ENCODE results near the gene EPHB1. TPM values are rescaled to one million over a fixed set of nuclear protein-coding genes. Genes with fewer than 3 reads are reported as not detected.

The EPHB1 gene
- polyA plus RNA-seq, 1 experiment: 0.50 TPM

DNA sequence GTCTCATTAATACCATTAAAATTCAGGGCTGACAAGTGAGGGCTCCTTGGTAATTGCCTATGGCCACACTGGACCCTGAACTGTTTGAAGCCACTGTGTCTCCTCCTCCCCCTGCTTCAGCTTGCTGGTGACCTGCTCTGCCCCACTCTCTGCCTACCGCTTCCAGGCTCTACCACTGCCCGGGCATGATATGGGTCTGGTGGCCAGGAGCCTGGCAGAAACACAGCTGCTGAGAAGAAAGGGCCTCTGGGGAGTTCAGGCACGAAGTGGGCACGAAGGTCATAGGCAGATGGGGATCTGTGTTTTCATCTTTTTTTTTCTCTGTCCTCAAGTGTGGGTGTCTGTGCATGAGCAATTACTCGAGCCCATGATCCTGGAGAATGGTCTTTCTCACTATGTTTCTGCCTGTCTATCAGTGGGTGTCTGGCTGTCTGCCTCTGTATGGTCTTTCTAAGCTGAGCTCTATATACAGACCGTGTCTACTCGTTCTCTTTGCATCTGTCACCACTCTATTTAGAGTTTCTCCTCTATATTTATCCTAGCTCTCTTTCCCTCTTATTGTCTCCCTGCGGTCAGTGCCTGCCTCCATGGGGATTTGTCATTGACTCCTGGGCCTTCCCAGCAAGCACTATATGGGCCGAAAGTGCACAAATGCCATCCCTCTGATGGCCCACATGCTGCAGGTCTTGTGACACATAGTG lies 42.1 kb upstream of the EPHB1 start:
- H3K4me3 ChIP-seq (ENCODE audit: low read depth, low read length): no peak overlapping the region
- TF ChIP-seq, protein P1, sequence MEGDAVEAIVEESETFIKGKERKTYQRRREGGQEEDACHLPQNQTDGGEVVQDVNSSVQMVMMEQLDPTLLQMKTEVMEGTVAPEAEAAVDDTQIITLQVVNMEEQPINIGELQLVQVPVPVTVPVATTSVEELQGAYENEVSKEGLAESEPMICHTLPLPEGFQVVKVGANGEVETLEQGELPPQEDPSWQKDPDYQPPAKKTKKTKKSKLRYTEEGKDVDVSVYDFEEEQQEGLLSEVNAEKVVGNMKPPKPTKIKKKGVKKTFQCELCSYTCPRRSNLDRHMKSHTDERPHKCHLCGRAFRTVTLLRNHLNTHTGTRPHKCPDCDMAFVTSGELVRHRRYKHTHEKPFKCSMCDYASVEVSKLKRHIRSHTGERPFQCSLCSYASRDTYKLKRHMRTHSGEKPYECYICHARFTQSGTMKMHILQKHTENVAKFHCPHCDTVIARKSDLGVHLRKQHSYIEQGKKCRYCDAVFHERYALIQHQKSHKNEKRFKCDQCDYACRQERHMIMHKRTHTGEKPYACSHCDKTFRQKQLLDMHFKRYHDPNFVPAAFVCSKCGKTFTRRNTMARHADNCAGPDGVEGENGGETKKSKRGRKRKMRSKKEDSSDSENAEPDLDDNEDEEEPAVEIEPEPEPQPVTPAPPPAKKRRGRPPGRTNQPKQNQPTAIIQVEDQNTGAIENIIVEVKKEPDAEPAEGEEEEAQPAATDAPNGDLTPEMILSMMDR (IDR thresholded peaks at IDR 0.05; ENCODE audit: insufficient read depth, low read depth, low read length): no peak
- DNase-seq (ENCODE audit: low read depth): no peak
- ChIA-PET POLR2A (no interaction called here), CTCF (interaction anchor here (0.9 to 5.0 kb wide), 3 partner anchors 9 to 152 kb away, joined by 3 to 37 read pairs (median 12); no protein-coding TSS in a partner anchor)
- 0 out of 2 replicates have a peak, but pooled peaks cover 2% of the 10 kb centered on the region for H3K27me3 ChIP-seq (ENCODE audit: control insufficient read depth, insufficient read depth, low read length)
- no peaks in the 10 kb centered on the region for H3K36me3 ChIP-seq (ENCODE audit: control insufficient read depth, insufficient read depth, low read length)

DNA sequence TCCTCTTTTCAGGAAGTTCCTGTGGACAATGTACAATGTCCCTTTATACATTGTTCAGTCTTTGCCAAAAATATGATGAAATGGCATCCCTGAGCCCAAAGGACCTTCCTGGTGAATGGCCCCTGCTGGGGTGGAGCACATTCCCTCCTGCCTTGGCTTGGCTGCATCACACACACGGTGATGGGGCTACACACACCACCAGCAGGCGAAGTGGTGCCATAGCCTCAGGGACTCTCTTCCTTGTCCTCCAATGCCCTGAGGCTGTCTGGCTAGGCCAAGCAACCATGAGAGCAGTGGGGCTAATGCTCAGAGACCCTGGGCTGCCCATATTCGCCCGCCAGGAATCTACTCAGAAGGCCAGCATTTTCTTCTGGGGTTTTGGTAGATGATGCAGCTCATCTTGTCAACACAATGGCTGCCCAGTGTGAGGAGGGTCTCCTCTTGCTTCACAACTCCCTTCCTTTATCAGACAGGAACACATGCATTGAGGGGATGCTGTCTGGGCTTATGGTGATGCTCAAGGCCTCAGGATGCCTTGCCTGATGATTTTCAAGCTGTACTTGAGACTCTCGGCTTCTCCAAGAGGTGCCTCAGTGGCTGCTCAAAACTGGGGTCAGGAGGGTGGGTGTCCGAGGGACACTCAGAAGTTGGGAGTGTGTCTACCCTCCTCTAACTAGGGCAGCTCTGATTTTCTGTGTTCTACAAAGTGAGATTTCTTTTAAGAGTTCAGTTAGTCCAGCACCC lies 40.9 kb upstream of the EPHB1 start:
- Histone ChIP-seq H3K27me3 (ENCODE audit: control insufficient read depth, insufficient read depth, low read length) (0 out of 2 replicates have a peak, but pooled peaks cover 2% of the 10 kb centered on the region), H3K4me3 (ENCODE audit: low read depth, low read length) (no peak overlapping the region), H3K36me3 (ENCODE audit: control insufficient read depth, insufficient read depth, low read length) (no peaks in the 10 kb centered on the region)
- TF ChIP-seq, protein P1 (IDR thresholded peaks at IDR 0.05; ENCODE audit: insufficient read depth, low read depth, low read length): no peak
- no peak for DNase-seq (ENCODE audit: low read depth)
- POLR2A ChIA-PET: no interaction called here
- CTCF ChIA-PET: interaction anchor here (0.5 to 5.0 kb wide), 17 partner anchors 10 to 749 kb away, joined by 3 to 76 read pairs (median 4); partner anchors contain the start of gene KY

DNA sequence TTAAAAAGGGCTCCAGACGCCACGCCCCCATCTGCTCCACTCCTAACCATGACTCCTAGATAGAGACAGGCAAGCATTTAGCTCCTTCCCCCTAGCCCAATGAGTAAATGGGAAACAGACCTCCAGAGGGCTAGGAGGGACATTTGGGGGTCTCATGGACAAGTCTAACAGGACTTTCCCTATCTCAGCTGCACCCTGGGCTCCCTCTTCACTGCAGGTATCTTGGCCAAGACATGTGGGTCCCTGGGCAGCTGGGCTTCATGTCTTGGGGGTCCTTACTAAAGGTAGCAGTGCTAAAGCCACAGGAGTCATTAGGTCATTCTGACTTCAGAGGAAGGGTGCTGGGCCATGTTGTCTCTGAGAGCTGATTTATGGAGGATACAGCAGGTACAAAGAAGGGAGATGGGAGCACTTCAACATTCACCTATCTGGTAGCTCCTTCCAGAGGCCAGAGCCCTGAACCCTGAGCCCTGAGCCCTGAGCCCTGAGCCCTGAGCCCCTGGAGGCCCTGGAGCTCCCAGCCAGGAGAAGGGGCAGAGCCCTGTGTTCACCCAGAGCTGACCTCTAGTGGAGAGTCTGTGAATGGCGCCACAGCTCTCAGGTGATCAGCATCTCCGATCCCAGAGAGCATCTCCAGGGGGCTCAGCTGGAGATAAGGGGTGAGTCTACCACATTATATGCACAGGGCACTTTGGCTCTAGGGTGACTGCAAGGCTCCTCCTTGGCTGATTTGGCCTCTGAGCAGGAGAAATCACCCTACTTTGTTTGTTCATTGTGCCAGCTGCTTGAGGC lies 40.1 kb upstream of the EPHB1 start:
- ChIA-PET CTCF (interaction anchor here (0.5 to 5.0 kb wide), 30 partner anchors 11 to 1173 kb away, joined by 3 to 76 read pairs (median 4); partner anchors contain the start of genes EPHB1 and KY), POLR2A (no interaction called here)
- no peak overlapping the region for H3K4me3 ChIP-seq (ENCODE audit: low read depth, low read length)
- 0 out of 2 replicates have a peak, but pooled peaks cover 2% of the 10 kb centered on the region for H3K27me3 ChIP-seq (ENCODE audit: control insufficient read depth, insufficient read depth, low read length)
- no peaks in the 10 kb centered on the region for H3K36me3 ChIP-seq (ENCODE audit: control insufficient read depth, insufficient read depth, low read length)
- TF ChIP-seq, protein P1 (IDR thresholded peaks at IDR 0.05; ENCODE audit: insufficient read depth, low read depth, low read length): peak; percentile 86
- no peak for DNase-seq (ENCODE audit: low read depth)

DNA sequence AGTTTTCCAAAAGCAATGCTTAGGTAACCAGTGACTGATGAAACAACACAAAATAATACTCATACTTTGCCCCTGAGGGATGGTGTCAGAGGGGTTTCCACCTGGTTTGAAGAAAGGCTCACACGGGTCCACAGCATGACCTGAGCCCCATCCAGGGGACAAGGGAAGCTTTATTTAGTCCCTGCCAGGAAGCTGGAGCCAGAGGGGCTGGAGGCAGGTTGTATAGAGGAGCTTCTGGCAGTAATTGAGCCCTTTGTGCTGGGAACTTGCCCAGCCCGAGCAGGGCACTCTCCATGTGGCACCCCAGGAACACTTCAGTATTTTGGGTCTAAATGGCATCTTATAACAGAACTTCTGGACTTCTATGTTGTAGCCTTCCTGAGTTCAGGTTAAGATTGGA lies 39.2 kb upstream of the EPHB1 start:
- H3K4me3 ChIP-seq (ENCODE audit: low read depth, low read length): no peak overlapping the region
- POLR2A ChIA-PET: no interaction called here
- no peaks in the 10 kb centered on the region for H3K36me3 ChIP-seq (ENCODE audit: control insufficient read depth, insufficient read depth, low read length)
- DNase-seq (ENCODE audit: low read depth): no peak
- TF ChIP-seq, protein P1 (IDR thresholded peaks at IDR 0.05; ENCODE audit: insufficient read depth, low read depth, low read length): no peak
- CTCF ChIA-PET: interaction anchor here (0.7 to 5.0 kb wide), 17 partner anchors 11 to 1172 kb away, joined by 3 to 76 read pairs (median 4); partner anchors contain the start of genes EPHB1 and KY
- 0 out of 2 replicates have a peak, but pooled peaks cover 2% of the 10 kb centered on the region for H3K27me3 ChIP-seq (ENCODE audit: control insufficient read depth, insufficient read depth, low read length)

All from BJ (cell line).